Keratinocyte (primary cell): ENCODE results near the gene CTNNA3. TPM values are rescaled to one million over a fixed set of nuclear protein-coding genes. Genes with fewer than 3 reads are reported as not detected.

ENCODE experiments used
- DNase-seq: peaks from one replicate; pipeline ENCODE4 v3.0.0-alpha.2; 2011; ENCODE audit warnings: low read depth, missing footprints, low spot score
- FAIRE-seq: peaks from 2 replicates; lab custom pipeline; 2011; peaks lifted over from hg19 to GRCh38; lab: Jason Lieb, UNC
- H2AFZ ChIP-seq: 2 replicates; pipeline ENCODE4 v1.6.0; 2012; ENCODE audit warnings: low read length, control low read depth, inconsistent platforms; ENCODE audit not compliant: control insufficient read depth
- H3K27ac ChIP-seq: 2 replicates; pipeline ENCODE4 v1.5.1; 2011; ENCODE audit warnings: low read length; ENCODE audit not compliant: control insufficient read depth, insufficient read depth
- H3K27me3 ChIP-seq: 3 replicates; pipeline ENCODE4 v1.6.0; 2011; ENCODE audit warnings: low read length; ENCODE audit not compliant: control insufficient read depth, insufficient read depth; ENCODE audit errors: extremely low read depth
- H3K36me3 ChIP-seq, 2 experiments: 2 replicates in 1 of 2; 3 replicates in 1 of 2; pipeline ENCODE4 v1.5.1; 2011; ENCODE audit warnings: low read length in 2 of 2, mild to moderate bottlenecking in 1 of 2; ENCODE audit not compliant: control insufficient read depth in 2 of 2, insufficient read depth in 2 of 2; ENCODE audit errors: extremely low read depth in 1 of 2
- H3K4me1 ChIP-seq: 3 replicates; pipeline ENCODE4 v1.5.1; 2011; ENCODE audit warnings: low read length; ENCODE audit not compliant: control insufficient read depth, insufficient read depth; ENCODE audit errors: extremely low read depth
- H3K4me2 ChIP-seq: 3 replicates; pipeline ENCODE4 v1.6.0; 2011; ENCODE audit warnings: low read depth, low read length; ENCODE audit not compliant: control insufficient read depth, insufficient read depth; ENCODE audit errors: extremely low read depth
- H3K4me3 ChIP-seq, 3 experiments: fragments of 200-600 bp in 1 of 3; sonication (generic) in 1 of 3; 2 replicates in 2 of 3; 3 replicates in 1 of 3; pipeline ENCODE4 v1.5.1; 2011 to 2016; ENCODE audit warnings: low read length in 3 of 3, mild to moderate bottlenecking in 3 of 3, control low read depth in 2 of 3, inconsistent platforms in 1 of 3, low read depth in 1 of 3, mixed read lengths in 1 of 3, mixed run types in 1 of 3, moderate library complexity in 1 of 3; ENCODE audit not compliant: control insufficient read depth in 2 of 3, insufficient read depth in 2 of 3; ENCODE audit errors: extremely low read depth in 1 of 3
- H3K79me2 ChIP-seq: 2 replicates; pipeline ENCODE4 v1.6.0; 2012; ENCODE audit warnings: low read length; ENCODE audit not compliant: control insufficient read depth, insufficient read depth
- H3K9ac ChIP-seq: 3 replicates; pipeline ENCODE4 v1.6.0; 2011; ENCODE audit warnings: low read length; ENCODE audit not compliant: control insufficient read depth, insufficient read depth; ENCODE audit errors: extremely low read depth
- H3K9me1 ChIP-seq: 3 replicates; pipeline ENCODE4 v1.6.0; 2011; ENCODE audit warnings: low read length; ENCODE audit not compliant: control insufficient read depth, insufficient read depth; ENCODE audit errors: extremely low read depth
- H3K9me3 ChIP-seq: 2 replicates; pipeline ENCODE4 v1.5.1; 2012; ENCODE audit warnings: low read depth, low read length; ENCODE audit not compliant: control insufficient read depth
- H4K20me1 ChIP-seq: 3 replicates; pipeline ENCODE4 v1.6.0; 2011; ENCODE audit warnings: low read length; ENCODE audit not compliant: control insufficient read depth, insufficient read depth; ENCODE audit errors: extremely low read depth
- EZH2 ChIP-seq: IDR thresholded peaks from one replicate; pipeline ENCODE4 v1.6.1; 2012; ENCODE audit warnings: inconsistent platforms, mild to moderate bottlenecking, low read length, moderate library complexity
- dilution Hi-C: fragments of 300-500 bp; cut with MboI; formaldehyde crosslinking; loops from one replicate; pipeline ENCODE4 v1.7.0; 2020; ENCODE audit warnings: low sequenced_read_pairs; ENCODE audit not compliant: extremely low pct_ligation_motif_present
- polyA plus RNA-seq, 5 experiments: library from polyadenylated mRNA; depleted of rRNA in 3 of 5; stranded (reverse) in 3 of 5; stranded (forward) in 1 of 5; unstranded in 1 of 5; fragments of >200 nt; gene quantifications; 1 replicate in 1 of 5; 2 replicates in 3 of 5; 3 replicates in 1 of 5; pipeline versions ENCODE4 v1.2.1 to v1.2.3, GENCODE V29; 2011 to 2012; ENCODE audit warnings: missing spikeins in 2 of 5, low read depth in 1 of 5, low replicate concordance in 1 of 5
- TF ChIP-seq, protein P1 (sequence below), 3 experiments: IDR thresholded peaks in 1 of 3; conservative IDR thresholded peaks in 1 of 3; optimal IDR thresholded peaks in 1 of 3; 2 replicates in 2 of 3; 3 replicates in 1 of 3; pipeline versions ENCODE3 to v1.5.1; 2011; ENCODE audit warnings: low read length in 3 of 3, mild to moderate bottlenecking in 3 of 3, moderate library complexity in 2 of 3, control low read depth in 1 of 3, inconsistent platforms in 1 of 3; ENCODE audit not compliant: insufficient read depth in 2 of 3; ENCODE audit errors: extremely low read depth in 1 of 3

The CTNNA3 gene
- polyA plus RNA-seq, 1 donor (not counting 4 experiments of a cell fraction or from before 2014, with no cell fraction given), result 0.01 TPM

DNA sequence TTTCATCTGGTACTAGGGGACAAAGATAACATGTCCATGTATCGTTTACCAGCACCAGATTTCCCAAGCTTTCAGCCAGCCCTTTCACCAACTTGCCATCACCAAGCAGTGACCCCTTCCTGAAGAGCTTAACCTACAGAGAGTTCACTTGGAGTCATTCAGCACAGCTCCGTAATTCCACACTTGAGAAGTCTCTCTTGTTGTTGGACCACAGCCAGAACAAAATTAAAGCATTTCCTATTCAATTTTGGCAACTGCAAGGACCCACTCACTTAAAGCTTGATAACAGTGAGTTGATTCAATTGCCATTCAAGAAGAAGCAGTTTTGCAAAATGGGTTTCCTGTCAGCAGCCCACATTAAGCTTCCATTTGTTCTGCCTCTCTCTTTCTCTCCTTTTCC lies 858.7 kb downstream of the CTNNA3 start:
- Histone ChIP-seq H3K9me3 (no peaks in the 10 kb centered on the region), H4K20me1 (no peaks in the 10 kb centered on the region), H2AFZ (no peak overlapping the region), H3K27ac (no peak overlapping the region), H3K27me3 (no peaks in the 10 kb centered on the region), H3K4me1 (peaks cover 25% of the 10 kb centered on the region), H3K9ac (no peak overlapping the region), H3K4me3 (no peak overlapping the region), H3K9me1 (no peaks in the 10 kb centered on the region), H3K79me2 (no peaks in the 10 kb centered on the region), H3K36me3 (no peaks in the 10 kb centered on the region), H3K4me2 (no peak overlapping the region)
- no peak for FAIRE-seq
- TF ChIP-seq, protein P1, sequence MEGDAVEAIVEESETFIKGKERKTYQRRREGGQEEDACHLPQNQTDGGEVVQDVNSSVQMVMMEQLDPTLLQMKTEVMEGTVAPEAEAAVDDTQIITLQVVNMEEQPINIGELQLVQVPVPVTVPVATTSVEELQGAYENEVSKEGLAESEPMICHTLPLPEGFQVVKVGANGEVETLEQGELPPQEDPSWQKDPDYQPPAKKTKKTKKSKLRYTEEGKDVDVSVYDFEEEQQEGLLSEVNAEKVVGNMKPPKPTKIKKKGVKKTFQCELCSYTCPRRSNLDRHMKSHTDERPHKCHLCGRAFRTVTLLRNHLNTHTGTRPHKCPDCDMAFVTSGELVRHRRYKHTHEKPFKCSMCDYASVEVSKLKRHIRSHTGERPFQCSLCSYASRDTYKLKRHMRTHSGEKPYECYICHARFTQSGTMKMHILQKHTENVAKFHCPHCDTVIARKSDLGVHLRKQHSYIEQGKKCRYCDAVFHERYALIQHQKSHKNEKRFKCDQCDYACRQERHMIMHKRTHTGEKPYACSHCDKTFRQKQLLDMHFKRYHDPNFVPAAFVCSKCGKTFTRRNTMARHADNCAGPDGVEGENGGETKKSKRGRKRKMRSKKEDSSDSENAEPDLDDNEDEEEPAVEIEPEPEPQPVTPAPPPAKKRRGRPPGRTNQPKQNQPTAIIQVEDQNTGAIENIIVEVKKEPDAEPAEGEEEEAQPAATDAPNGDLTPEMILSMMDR (optimal IDR thresholded peaks at IDR 0.05 in 1 of 3, IDR thresholded peaks at IDR 0.05 in 1 of 3, conservative IDR thresholded peaks at IDR 0.05 in 1 of 3; ENCODE audit: extremely low read depth in 1 of 3, insufficient read depth in 2 of 3, low read length in 3 of 3), result no peak
- no peak for TF ChIP-seq EZH2
- DNase-seq, result no peak
- dilution Hi-C loops, result no loop called here

DNA sequence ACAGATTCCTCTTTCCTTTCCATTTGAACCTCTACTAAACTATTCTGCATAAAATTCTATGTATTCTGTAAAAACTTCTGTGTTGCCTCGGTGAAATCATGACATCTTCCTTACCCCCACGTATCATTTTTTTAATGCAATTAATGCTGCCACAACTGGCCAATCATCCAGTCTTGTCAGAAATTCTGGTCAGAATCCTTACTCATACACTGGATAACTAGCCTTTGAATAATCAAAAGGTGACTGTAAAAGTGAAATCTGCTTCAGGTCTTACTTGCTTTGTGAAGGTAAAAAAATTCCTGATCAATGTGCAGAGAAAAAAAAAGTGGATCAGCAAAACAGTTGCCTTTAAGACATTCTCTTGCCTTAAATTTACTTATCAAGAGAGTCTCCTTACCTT lies 859.2 kb downstream of the CTNNA3 start:
- H3K9me1 ChIP-seq, result no peaks in the 10 kb centered on the region
- H3K9ac ChIP-seq, result no peak overlapping the region
- peaks cover 25% of the 10 kb centered on the region for H3K4me1 ChIP-seq
- no peak for TF ChIP-seq EZH2
- TF ChIP-seq, protein P1 (optimal IDR thresholded peaks at IDR 0.05 in 1 of 3, IDR thresholded peaks at IDR 0.05 in 1 of 3, conservative IDR thresholded peaks at IDR 0.05 in 1 of 3; ENCODE audit: extremely low read depth in 1 of 3, insufficient read depth in 2 of 3, low read length in 3 of 3), result no peak
- no peaks in the 10 kb centered on the region for H3K27me3 ChIP-seq
- FAIRE-seq, result no peak
- no peak for DNase-seq
- H3K79me2 ChIP-seq, result no peaks in the 10 kb centered on the region
- no peaks in the 10 kb centered on the region for H3K9me3 ChIP-seq
- no peaks in the 10 kb centered on the region for H4K20me1 ChIP-seq
- H3K36me3 ChIP-seq, result no peaks in the 10 kb centered on the region
- no peak overlapping the region for H3K4me2 ChIP-seq
- dilution Hi-C loops, result no loop called here
- H3K4me3 ChIP-seq, result no peak overlapping the region
- no peak overlapping the region for H2AFZ ChIP-seq
- H3K27ac ChIP-seq, result no peak overlapping the region
